Glomerular visceral epithelial cell (primary cell): ENCODE measurements around the gene MTMR11.
A peak's percentile ranks its signal among the peaks of the same experiment; 100 is the strongest.
"Not testable (repeated sequence)": the region's sequence is repeated elsewhere in the genome, so short reads cannot be mapped to it uniquely, and the experiment has no call there.

ENCODE experiments used
- DNase-seq: peaks from one replicate; pipeline ENCODE4 v3.0.0-alpha.2; 2016; ENCODE audit errors: extremely low spot score

The MTMR11 gene

DNA sequence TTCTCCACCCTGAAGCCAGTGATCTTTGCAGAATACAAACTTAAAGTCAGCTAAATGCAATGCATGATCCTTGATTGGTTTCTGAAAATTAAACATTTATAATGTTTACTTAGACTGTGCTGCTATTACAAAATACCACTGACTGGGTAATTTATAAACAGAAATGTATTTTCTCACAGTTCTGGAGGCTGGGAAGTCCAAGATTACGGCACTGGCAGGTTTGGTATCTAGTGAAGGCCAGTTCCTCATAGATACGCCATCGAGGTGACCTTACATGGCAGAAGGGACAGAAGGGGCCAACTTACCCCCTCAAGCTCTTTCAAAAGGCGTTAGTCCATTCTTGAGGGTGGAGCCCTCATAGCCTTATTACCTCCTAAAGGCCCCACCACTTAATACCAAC lies 40.1 kb downstream of the MTMR11 start:
- no peak for DNase-seq

DNA sequence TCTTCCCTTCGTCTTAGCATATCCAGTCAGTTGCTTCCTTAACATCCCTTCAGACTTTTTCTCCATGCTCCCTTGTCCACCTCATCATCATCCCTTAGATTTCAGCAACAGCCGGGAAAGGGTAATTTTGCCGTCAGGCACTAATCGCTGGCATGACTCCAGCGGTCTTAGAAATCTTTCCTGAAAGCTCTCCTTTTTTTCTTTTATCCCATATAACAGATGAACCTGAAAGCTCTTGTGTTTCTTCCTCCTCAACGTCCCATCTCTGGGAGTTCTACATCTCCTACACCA lies 47.7 kb downstream of the MTMR11 start:
- DNase-seq = no peak

DNA sequence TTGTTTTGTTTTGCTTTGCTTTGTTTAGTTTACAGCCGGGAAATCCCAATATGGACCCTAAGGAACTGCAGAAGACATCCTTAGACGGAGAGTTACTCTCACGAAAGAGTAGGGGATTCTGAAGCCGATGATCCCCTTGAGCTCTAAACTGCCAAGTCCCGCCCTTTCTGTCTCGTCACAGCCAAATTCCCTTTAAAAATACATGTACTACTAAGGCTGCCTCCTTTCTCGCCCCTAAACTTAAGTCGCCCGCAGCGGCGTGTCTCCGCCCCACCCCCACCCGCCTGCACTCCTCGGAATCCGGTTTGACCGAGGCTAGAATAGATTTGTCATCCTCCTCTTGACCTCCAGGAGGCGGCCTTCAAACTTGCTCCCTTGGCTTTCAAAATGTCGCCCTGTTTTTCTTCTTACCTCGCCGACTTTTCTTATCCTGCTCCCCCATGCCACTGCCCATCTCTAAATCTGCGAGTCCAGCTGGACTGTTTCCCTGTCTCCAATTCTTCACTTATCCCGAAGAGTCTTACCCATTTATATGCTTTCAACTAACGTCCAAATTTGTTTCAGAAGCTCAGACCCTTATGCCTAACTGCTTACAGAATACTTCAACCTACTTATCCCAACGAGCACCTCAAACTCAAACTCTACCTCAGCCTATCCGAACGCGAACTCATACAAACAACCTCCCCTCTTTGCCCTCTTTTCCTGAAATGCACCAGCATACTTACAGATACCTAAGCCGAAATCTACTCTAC lies 48.3 kb downstream of the MTMR11 start:
- peak; percentile 85 for DNase-seq

DNA sequence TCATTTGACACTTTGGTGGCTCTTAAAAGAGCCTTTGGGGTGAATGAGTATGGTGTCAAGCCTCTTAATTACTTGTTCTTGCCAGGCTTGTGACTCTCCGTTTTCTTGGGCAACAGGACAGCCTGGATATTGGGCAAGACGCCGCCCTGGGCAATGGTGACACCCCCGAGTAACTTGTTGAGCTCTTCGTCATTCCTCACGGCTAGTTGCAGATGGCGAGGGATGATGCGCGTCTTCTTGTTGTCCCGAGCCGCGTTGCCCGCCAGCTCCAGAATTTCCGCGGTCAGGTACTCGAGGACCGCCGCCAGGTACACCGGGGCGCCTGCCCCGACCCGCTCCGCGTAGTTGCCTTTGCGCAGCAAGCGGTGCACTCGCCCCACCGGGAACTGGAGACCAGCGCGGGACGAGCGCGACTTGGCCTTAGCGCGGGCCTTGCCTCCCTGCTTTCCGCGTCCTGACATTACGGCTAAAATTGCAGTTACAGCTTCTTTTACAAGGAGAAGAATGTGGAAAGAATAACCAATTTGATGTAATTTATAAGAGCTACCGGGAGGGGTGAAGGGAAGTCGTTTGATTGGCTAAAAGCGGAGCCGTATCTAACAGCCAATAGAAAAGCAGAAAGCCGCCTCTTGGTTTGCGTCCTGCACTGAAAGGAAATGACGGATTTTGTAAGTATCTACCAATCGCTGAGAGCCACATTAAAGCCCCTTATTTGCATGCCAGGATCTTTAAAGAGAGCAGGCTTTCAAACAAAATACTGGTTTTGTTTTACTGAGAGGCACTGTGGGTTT lies 49.0 kb downstream of the MTMR11 start:
- DNase-seq = peak; percentile 97

DNA sequence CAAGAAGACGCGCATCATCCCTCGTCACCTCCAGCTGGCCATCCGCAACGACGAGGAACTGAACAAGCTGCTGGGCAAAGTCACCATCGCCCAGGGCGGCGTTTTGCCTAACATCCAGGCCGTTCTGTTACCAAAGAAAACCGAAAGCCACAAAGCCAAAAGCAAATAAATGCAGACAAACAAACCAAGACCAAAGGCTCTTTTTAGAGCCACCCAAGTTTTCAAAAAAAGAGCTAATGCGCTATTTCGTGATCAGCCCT lies 49.6 kb downstream of the MTMR11 start:
- DNase-seq = not testable (repeated sequence)

DNA sequence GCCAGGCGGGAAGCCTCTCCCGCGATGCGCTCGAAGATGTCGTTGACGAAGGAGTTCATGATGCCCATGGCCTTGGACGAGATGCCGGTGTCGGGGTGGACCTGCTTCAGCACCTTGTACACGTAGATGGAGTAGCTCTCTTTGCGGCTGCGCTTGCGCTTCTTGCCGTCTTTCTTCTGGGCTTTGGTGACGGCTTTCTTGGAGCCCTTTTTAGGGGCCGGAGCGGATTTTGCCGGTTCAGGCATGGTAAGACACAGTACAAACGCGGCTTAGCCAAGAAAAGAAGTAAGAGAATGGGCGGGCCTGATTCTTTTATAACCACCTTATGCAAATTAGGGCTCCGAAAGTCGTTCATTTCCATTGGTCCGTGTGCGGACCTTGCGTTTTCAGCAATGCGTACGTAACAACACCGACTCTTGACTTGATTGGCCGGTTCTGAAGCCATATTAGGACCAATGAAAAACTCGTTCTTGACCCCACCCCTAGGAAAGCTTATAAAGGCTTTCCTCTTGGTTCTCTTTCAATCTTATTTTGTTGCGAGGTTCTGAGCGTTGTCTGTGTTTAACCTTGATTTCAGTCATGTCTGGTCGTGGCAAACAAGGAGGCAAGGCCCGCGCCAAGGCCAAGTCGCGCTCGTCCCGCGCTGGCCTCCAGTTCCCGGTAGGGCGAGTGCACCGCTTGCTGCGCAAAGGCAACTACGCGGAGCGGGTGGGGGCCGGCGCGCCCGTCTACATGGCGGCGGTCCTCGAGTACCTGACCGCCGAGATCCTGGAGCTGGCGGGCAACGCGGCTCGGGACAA lies 50.1 kb downstream of the MTMR11 start:
- DNase-seq = peak; percentile 99

DNA sequence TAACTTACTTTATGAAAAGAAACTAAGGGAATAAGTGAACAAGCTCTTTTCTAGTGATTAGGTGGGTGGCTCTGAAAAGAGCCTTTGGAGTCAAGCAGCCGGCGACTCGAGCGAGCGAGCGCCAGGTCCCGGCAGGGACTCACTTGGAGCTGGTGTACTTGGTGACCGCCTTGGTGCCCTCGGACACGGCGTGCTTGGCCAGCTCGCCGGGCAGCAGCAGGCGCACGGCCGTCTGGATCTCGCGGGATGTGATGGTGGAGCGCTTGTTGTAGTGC lies 50.6 kb downstream of the MTMR11 start:
- DNase-seq = not testable (repeated sequence)

DNA sequence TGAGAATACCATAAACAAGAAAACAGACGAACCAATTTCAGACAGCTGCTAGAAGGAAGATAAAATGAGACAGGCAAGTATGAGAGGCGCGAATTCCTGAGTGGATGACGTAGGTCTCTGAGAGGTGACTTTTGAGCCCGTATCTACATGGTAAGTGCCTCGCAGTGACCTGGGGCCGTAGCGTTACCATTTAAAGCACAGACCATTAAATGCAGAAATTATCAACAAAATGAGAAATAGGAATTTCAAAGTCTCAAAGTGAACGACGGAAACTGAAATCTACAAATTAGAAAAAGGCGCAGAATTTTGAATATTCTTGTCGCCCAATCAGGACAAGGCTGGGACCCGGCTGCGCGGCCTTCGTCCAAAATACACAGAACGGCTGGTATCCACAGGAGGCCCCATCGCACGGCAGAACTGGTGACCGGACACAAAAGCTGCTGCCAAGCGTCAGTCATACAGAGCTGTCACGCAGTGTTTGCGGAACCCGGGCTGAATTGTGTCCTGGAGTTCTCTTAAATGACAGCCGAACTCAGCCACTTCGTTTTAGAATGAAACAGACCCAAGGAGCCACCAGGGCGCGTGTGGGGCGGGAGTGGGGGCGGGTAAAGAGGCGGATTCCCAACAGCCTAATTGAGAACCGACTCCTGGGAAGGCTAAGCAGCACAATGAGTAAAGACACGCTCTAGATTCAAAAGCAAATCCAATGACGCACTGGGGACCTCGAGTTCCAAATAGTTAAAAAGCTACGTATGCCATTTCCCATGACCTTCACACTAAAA lies 51.1 kb downstream of the MTMR11 start:
- peak; percentile 77 for DNase-seq

DNA sequence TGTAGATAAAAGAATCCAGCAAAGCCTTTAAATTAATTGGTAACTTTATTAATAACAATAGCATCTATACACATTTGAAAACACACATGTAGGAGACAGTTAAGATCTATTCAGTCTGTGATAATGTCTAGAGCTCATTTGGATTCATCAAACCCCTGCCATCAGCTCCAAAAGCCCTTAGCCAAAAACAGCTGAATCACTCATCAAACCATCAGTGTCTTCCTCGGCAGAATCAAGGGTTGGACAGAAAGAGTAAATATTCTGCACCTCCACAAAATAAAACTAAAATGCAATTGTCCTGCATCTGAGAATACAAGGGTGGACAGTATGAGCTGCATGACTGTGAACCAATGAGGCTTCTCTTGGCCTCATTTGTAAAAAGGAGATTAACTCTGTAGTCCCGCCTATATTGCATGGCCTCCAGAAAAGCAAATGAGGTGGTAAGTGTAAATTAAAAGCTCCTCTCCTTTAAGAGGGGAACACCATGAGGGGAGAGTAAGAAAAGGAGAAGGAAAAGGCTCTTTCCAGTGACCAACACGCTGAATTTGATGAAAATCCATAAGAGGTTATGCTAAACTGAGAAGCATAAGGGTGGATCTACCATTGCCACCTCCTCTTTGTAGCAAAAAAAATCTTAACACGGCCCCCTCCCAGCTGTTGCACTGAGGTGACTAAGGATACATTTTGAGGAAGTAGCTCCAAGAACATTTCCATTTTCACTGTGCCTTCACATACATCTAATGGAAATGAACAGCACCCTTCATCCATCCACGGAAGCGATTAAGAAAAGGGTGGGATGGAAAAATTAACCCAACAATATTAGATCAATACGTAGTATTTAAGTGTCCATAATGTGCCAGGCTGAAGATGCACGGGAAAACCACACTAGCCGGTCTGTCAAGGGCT lies 52.0 kb downstream of the MTMR11 start:
- DNase-seq = peak; percentile 39

DNA sequence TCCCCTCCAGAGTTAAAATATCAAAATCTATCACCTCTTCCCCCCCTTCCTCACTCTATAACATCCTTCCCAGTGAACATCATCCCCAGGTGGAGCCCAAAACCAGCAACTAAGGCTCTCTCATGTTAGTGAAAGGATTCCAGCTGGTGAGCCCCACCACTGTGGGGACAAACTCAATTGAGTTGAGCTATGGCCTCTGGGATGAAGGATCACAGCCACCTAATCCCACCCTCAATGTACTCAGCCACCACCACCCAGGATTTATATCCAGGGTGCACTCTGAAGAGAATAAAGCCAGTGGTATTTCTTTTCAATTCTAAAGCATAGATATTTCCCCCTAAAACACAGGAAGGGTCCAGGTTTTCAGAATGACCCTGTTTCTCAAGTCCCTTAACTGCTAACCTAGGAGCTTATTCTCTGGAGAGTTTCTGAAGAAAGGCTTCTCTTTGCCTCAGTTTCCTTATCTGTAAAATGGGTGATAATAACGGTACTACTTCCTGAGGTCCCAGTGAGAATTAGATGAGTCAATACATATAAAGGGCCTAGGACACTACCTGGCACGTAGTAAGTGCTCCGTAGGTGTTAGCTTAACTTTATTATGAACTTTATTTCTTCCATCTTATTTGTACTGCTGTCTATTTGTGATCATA lies 53.0 kb downstream of the MTMR11 start:
- no peak for DNase-seq

DNA sequence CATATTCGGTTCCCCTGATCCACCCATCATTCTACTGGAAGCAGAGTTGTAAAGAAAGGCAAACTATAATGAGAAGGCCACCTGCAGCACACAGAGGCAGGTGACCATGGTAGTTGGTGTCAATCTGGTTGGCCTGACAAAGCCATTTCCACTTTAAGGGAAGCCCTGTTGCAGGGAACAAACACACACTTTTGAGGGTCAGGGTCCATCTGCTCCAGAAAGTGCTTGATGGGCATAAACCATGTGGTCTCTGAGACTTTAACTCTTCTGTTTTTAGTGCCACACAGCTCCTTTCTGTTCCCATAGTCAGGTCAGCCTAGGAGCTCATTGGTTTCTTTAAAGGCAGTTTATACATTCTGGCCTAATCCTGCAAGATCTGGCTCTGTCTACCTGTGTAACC lies 54.8 kb downstream of the MTMR11 start:
- no peak for DNase-seq

DNA sequence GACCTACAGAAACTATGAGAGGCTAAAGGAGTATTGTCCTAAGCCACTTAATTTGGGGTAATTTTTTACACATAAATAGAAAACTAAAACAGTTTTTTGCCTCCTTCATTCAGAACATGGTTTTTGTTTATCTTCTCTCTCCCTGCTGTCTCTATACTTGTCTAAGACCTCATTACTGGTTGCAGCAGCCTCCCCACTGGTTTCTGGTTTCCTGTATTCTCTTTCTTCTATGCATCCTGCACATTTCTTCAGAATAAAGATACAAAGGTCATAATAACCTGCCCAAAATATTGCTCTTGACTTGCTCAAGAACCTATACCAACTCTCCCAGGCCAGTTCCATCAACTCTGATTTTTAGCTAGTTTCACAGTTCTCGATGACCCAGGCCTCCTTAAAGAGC lies 57.1 kb downstream of the MTMR11 start:
- DNase-seq = no peak
